ENCODE results near the gene RASA2.

Gene RASA2

GRCh38 chr3:141538568-141539240 lies 51.9 kb downstream of the RASA2 start:
- no peak for DNase-seq

- DNase-seq: no peak
Measured at GRCh38 chr3:141539431-141540187, 52.8 kb downstream of the RASA2 start.

- no peak for DNase-seq
Measured at GRCh38 chr3:141540531-141540930, 53.7 kb downstream of the RASA2 start.

- DNase-seq: no peak
Measured at GRCh38 chr3:141542202-141542969, 55.6 kb downstream of the RASA2 start.

GRCh38 chr3:141542989-141543388 lies 56.2 kb downstream of the RASA2 start:
- DNase-seq: no peak

GRCh38 chr3:141544697-141545096 lies 57.9 kb downstream of the RASA2 start:
- DNase-seq: no peak

GRCh38 chr3:141546081-141546480 lies 59.3 kb downstream of the RASA2 start:
- no peak for DNase-seq

GRCh38 chr3:141546586-141546985 lies 59.8 kb downstream of the RASA2 start:
- DNase-seq: no peak

- no peak for DNase-seq
Measured at GRCh38 chr3:141547791-141548190, 61.0 kb downstream of the RASA2 start.

- no peak for DNase-seq
Measured at GRCh38 chr3:141550926-141551665, 64.3 kb downstream of the RASA2 start.

GRCh38 chr3:141552440-141552991 lies 65.7 kb downstream of the RASA2 start:
- no peak for DNase-seq

- no peak for DNase-seq
Measured at GRCh38 chr3:141553055-141553454, 66.2 kb downstream of the RASA2 start.

GRCh38 chr3:141556034-141556433 lies 69.2 kb downstream of the RASA2 start:
- DNase-seq: no peak

GRCh38 chr3:141557961-141558706 lies 71.3 kb downstream of the RASA2 start:
- DNase-seq: no peak

- DNase-seq: peak; percentile 84
Measured at GRCh38 chr3:141561426-141562034, 74.7 kb downstream of the RASA2 start.

- no peak for DNase-seq
Measured at GRCh38 chr3:141564241-141564640, 77.4 kb downstream of the RASA2 start.

- DNase-seq: no peak
Measured at GRCh38 chr3:141570068-141570467, 83.2 kb downstream of the RASA2 start.

GRCh38 chr3:141575879-141576743 lies 89.3 kb downstream of the RASA2 start:
- DNase-seq: peak; percentile 14

GRCh38 chr3:141576744-141577052 lies 89.9 kb downstream of the RASA2 start:
- no peak for DNase-seq

- DNase-seq: no peak
Measured at GRCh38 chr3:141578202-141578973, 91.6 kb downstream of the RASA2 start.
